SU-DHL-6 (cell line): ENCODE measurements around the gene ESRRA.

Source experiments
- CTCF ChIP-seq: fragments of 200-600 bp; sonication (generic); IDR thresholded peaks from one replicate; pipeline ENCODE4 v1.5.1; 2017; ENCODE audit warnings: antibody characterized with exemption, mild to moderate bottlenecking, low read length, moderate library complexity; ENCODE audit not compliant: insufficient read depth, poor library complexity, severe bottlenecking
- EZH2phosphoT487 ChIP-seq: fragments of 200-600 bp; sonication (generic), shearing (Covaris generic); conservative IDR thresholded peaks from 2 replicates; pipeline ENCODE4 v1.6.1; 2018; ENCODE audit warnings: mild to moderate bottlenecking, antibody characterized with exemption, low read length, moderate library complexity, mixed read lengths

DNA sequence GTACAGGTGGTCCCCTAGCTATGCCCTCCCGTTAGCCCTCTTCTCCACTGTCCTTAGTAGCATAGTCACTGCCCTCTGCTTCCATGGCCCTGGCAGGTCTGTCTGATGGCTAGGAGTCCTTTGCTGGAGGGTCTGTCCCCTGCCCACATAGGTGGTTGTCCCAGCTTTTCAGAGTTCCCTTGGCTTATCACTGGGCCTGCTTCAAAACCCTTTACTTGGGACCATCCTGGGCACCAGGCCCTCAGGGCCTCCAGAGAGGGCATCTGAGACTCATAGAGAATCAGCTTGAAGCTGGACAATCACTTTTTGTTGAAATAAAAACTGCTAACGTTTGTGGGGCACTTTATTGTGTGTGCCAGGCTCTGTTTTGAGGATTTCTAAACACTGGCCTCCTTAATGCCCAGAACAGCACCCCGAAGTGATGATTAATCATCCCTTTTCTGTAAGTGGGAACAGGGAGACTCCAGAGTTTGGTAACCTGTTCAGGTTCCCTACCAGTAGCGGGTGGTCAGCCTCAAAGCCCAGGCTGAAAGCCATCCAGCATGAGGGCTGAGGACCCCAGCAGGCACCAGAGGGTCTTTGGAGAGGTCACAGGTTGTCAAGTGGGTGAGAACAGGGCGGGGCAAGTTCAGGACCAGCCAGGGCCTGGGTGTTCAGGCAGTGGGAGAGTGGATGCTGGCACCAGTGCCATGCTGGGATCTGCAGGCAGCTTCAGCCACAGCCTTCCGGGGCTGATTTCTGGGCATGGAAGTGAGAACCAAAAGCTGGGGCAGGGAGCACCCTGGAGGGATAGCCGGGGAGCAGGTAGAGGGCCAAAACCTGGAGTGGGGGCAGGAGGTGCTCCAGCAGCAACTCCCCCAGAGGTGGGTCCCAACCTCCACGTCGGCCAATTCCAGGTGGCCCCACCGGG, 14.7 kb upstream of the ESRRA start:
- TF ChIP-seq CTCF (no peak), EZH2phosphoT487 (no peak)
